CD4-positive, alpha-beta T cell treated with Interleukin-10 for 1 hour (primary cell): ENCODE results near the gene TMEM130.
"Not testable (repeated sequence)": the region's sequence is repeated elsewhere in the genome, so short reads cannot be mapped to it uniquely, and the experiment has no call there.

Experiments
- DNase-seq: peaks from one replicate; pipeline ENCODE4 v3.0.0-alpha.2; 2020

Gene TMEM130

GRCh38 chr7:98875501-98875900 is 5.7 kb upstream of the TMEM130 start:
- DNase-seq, result no peak

DNA sequence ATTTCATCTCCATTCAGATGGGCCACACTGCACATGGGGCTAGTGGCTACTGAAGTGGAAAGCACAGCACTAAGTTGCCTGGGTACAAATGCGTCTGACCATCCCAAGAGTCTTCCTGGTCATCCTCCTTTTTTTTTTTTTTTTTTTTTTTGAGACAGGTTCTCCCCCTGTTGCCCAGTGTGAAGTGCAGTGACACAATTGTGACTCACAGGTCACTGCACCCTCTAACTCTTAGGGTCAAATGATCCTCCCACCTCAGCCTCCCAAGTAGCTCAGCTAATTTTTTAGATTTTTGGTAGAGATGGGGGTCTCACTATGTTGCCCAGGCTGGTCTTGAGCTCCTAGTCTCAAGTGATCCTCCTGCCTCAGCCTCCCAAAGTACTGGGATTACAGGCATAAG is 5.1 kb upstream of the TMEM130 start:
- no peak for DNase-seq

DNA sequence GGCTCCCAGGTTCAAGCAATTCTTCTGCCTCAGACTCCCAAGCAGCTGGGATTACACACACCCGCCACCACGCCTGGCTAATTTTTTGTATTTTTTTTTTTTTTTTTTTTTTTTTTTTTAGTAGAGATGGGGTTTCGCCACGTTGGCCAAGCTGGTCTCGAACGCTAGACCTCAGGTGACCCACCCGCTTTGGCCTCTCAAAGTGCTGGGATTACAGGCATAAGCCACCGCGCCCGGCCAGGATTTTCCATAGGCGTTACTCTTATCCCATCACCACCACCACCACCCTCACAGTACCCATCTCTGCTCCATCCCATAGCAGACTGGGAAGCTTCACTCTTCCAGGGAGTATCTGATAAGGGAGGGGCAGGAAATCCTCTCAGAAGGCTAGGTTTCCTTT is 3.8 kb upstream of the TMEM130 start:
- not testable (repeated sequence) for DNase-seq

- peak; percentile 41 for DNase-seq
Observed at GRCh38 chr7:98872328-98872924, 2.6 kb upstream of the TMEM130 start.

DNA sequence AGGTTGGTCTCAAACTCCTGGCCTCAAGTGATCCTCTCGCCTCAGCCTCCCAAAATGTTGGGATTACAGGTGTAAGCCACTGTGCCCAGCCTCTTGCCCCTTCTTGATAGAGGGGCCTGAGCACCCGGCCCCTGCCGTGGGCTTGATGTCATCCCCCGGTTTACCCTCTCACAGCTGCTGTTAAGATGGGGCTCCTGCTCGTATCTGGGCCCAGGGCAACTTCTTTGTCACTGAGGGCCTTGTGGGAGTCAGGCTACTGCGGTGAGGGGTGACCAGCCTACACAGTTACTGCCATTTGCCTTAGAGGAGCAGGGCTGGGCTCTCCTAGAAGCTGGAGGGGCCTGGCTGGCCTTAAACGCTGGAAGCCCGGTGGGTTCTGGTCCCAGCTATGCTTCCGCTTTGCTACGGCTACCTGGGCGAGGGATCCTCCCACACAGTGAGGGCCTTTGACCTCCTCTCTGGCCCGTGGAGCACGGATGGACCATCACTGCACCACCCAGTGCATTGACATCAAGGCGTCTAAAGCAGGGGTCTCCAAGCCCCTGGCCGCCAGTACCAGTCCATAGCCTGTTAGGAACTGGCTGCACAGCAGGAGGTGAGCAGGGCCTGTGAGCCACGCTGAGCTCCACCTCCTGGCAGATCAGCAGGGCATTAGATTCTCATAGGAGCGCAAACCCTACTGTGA is 1.1 kb upstream of the TMEM130 start:
- DNase-seq, result no peak

- DNase-seq, result peak; percentile 52
Observed at GRCh38 chr7:98870121-98870651, 372 bp upstream of the TMEM130 start.

GRCh38 chr7:98869027-98869596 is 702 bp downstream of the TMEM130 start:
- no peak for DNase-seq

- DNase-seq, result no peak
Observed at GRCh38 chr7:98868450-98868849, 1.4 kb downstream of the TMEM130 start.

DNA sequence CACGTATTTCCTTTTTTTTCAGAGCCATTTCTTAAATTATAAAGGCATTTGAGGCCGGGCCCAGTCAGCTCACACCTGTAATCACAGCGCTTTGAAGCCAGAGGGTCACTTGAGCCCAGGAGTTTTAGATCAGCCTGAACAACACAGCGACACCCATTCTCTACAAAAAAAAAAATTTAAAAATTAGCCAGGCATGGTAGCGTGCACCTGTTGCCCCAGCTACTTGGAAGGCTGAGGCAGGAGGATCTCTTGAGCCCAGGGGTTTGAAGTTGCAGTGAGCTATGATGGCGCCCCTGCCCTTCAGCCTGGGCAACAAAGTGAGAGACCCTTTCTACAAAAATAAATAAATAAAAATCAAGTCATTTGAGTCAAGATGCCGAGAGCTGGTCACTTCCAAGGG is 3.0 kb downstream of the TMEM130 start:
- no peak for DNase-seq

DNA sequence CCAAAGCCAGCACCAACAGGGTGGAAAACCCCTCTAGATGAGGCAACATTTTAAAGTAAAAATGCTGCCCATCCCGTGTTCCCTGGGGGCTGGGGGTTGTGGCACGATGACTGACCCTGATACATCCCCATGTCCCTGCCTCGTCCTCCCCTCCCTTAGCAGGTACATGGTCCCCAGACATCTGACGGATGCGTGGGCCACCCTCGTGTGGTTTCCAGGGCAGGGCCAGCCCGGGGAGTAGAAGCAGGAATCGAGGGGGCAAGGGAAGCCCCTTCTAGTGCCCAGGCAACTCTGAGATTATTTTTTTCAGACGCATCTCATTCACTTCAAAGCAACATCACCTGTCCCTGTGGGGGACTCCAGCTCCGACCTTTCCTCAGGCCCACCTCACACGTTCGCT is 3.5 kb downstream of the TMEM130 start:
- no peak for DNase-seq

GRCh38 chr7:98864731-98865453 is 4.9 kb downstream of the TMEM130 start:
- no peak for DNase-seq

- DNase-seq, result no peak
Observed at GRCh38 chr7:98863601-98864000, 6.2 kb downstream of the TMEM130 start.

- no peak for DNase-seq
Observed at GRCh38 chr7:98862716-98863420, 6.9 kb downstream of the TMEM130 start.

DNA sequence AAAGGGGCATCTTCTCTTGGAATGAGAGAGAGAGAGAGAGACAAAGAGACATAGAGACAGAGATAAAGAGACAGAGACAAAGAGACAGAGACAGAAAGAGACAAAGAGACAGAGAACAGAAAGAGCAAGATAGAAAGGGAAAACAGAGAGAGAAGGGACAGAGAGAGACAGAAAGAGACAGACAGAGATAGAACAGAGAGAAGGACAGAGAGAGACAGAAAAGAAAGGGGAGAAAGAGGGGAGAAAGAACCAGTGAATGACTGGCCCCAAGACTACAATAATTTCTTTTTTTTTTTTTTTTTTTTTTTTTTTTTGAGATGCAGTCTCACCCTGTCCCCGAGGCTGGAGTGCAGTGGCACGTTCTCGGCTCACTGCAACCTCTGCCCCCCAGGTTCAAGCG is 7.6 kb downstream of the TMEM130 start:
- DNase-seq, result no peak

DNA sequence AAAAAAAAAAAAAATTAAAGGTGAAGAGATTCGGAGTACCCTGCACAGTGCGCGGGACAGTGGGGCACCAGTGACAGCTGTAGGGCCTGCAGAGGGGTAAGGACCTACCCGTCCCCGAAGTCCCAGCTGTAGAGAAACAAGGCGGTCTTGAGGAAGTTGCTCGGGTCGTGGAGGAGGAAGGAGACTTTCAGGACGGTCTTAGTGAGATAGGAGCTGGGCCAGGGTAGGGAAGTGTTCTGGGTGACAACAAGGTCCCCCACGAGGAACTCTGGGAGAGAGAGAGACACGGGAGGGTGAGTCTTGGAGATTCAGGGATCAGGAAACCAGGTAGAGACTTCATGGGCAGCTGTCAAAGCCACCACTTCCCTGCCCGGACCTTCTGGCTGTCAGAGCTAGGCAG is 9.7 kb downstream of the TMEM130 start:
- no peak for DNase-seq

DNA sequence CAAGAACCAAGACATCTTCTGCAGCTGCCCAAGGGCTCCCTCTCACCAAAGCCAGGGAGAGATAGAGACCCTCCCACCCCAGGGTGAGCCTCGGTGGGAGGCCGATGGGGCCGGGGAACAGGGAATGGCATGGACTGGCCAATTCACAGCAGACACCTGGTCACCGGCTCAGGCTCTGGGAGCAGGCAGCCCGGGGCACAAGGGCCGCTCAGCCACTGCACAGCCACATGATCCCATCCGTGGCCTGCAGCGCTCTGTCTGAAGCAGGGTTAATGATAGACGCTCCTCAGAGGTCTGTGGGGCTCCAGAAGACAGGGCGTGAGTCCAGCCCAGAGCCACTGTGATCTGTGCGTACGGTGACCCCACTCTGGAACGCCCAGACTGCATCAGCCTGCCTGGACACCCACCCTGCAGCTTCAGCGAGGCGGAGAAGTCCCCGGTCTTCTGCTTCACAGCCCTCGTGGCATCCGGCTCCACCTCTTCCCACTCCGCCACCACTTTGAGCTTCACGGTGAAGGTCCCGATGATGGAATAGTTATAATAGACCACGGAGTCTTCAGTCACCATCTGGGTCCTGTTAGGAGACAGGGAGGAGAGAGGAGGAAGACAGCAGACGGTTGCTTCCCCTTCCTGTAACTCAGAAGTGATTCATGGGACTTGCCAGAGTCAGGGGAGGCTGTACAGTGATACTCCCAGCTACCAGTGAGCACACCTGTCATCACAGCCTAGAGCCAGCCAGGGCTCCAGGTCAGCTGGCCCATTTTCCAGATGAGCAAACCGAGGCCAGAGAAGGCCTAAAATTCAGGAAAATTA is 14.0 kb downstream of the TMEM130 start:
- no peak for DNase-seq

- DNase-seq, result no peak
Observed at GRCh38 chr7:98852826-98853225, 17.0 kb downstream of the TMEM130 start.

- DNase-seq, result no peak
Observed at GRCh38 chr7:98848918-98849317, 20.9 kb downstream of the TMEM130 start.

DNA sequence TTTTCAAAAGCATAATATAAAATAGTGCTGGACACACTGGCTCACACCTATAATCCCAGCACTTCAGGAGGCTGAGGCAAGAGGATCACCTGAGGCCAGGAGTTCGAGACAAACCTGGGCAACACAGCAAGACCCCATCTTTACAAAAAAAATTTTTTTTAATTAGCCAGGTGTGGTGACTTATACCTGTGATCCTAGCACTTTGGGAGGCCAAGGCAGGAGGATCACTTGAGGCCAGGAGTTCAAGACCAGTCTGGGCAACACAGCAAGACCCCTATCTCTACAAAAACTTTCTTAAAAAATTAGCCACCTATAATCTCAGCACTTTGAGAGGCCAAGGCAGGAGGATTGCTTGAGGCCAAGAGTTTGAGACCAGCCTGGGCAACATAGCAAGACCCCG is 27.3 kb downstream of the TMEM130 start:
- DNase-seq, result not testable (repeated sequence)

- peak; percentile 60 for DNase-seq
Observed at GRCh38 chr7:98841179-98841997, 28.4 kb downstream of the TMEM130 start.

GRCh38 chr7:98840722-98841121 is 29.1 kb downstream of the TMEM130 start:
- no peak for DNase-seq
